NCI-H748 (cell line): ENCODE measurements around the gene ZNF566.
"Not testable (repeated sequence)": the region's sequence is repeated elsewhere in the genome, so short reads cannot be mapped to it uniquely, and the experiment has no call there.

Experiments
- DNase-seq: peaks from one replicate; lab custom pipeline; 2025; ENCODE audit not compliant: unreplicated experiment; lab: John Stamatoyannopoulos, UW

The ZNF566 gene

GRCh38 chr19:36489118-36489919 lies at the start of gene ZNF566:
Gene ZNF566 (minus strand): TSS chr19:36489561. CDS start chr19:36476557, 13,004 bp downstream.
- peak; percentile 100 for DNase-seq

- peak; percentile 44 for DNase-seq
Measured at GRCh38 chr19:36528921-36529518, 39.7 kb upstream of the ZNF566 start.

- DNase-seq, result peak; percentile 98
Measured at GRCh38 chr19:36528194-36528920, 39.0 kb upstream of the ZNF566 start, which contains the start of gene ZNF260. Gene ZNF260 (minus strand): TSS chr19:36528271. CDS start chr19:36515238, 13,033 bp downstream.

- no peak for DNase-seq
Measured at GRCh38 chr19:36527873-36528193, 38.5 kb upstream of the ZNF566 start.

- peak; percentile 11 for DNase-seq
Measured at GRCh38 chr19:36527341-36527740, 38.0 kb upstream of the ZNF566 start.

GRCh38 chr19:36526581-36526980 lies 37.2 kb upstream of the ZNF566 start:
- DNase-seq, result no peak

GRCh38 chr19:36524617-36525016 lies 35.3 kb upstream of the ZNF566 start:
- no peak for DNase-seq

GRCh38 chr19:36514012-36514612 lies 24.8 kb upstream of the ZNF566 start:
- DNase-seq, result peak; percentile 20

- no peak for DNase-seq
Measured at GRCh38 chr19:36508325-36508724, 19.0 kb upstream of the ZNF566 start.

- DNase-seq, result no peak
Measured at GRCh38 chr19:36501973-36502372, 12.6 kb upstream of the ZNF566 start.

- DNase-seq, result no peak
Measured at GRCh38 chr19:36497001-36497400, 7.6 kb upstream of the ZNF566 start.

GRCh38 chr19:36492689-36493453 lies 3.5 kb upstream of the ZNF566 start:
- DNase-seq, result peak; percentile 78

GRCh38 chr19:36490846-36491245 lies 1.5 kb upstream of the ZNF566 start:
- DNase-seq, result not testable (repeated sequence)

- DNase-seq, result peak; percentile 99
Measured at GRCh38 chr19:36489920-36490415, 607 bp upstream of the ZNF566 start.

GRCh38 chr19:36488846-36489117 lies 579 bp downstream of the ZNF566 start:
- peak; percentile 77 for DNase-seq

- DNase-seq, result no peak
Measured at GRCh38 chr19:36488118-36488845, 1.1 kb downstream of the ZNF566 start.

GRCh38 chr19:36483653-36484052 lies 5.7 kb downstream of the ZNF566 start:
- no peak for DNase-seq

GRCh38 chr19:36482876-36483275 lies 6.5 kb downstream of the ZNF566 start:
- DNase-seq, result no peak

- no peak for DNase-seq
Measured at GRCh38 chr19:36460046-36460445, 29.3 kb downstream of the ZNF566 start.

- no peak for DNase-seq
Measured at GRCh38 chr19:36456831-36457230, 32.5 kb downstream of the ZNF566 start.
